SK-N-SH (cell line): ENCODE results near the gene LEPR. TPM values are rescaled to one million over a fixed set of nuclear protein-coding genes. Genes with fewer than 3 reads are reported as not detected.

ENCODE experiments used
- CTCF ChIA-PET: fragments of 300-600, 350-600 bp; formaldehyde crosslinking; extraction: SDS; loops from one replicate; lab custom pipeline; 2021; lab: Yijun Ruan, JAX
- POLR2A ChIA-PET: fragments of 350-600 bp; sonication (Branson Sonifier 250); formaldehyde crosslinking; extraction: SDS; loops from one replicate; lab custom pipeline; 2020; ENCODE audit warnings: antibody characterized with exemption, inconsistent platforms; lab: Yijun Ruan, JAX
- DNase-seq: peaks from one replicate; pipeline ENCODE4 v3.0.0; 2012
- H2AFZ ChIP-seq: fragments of 200-600 bp; sonication (generic); 2 replicates; pipeline ENCODE4 v1.8.1; 2016; ENCODE audit warnings: antibody characterized with exemption, mild to moderate bottlenecking, low read depth
- H3F3A ChIP-seq: fragments of 200-600 bp; sonication (generic); replicated peaks from 2 replicates; pipeline ENCODE3; 2016; ENCODE audit warnings: antibody characterized with exemption, mild to moderate bottlenecking; ENCODE audit not compliant: insufficient read depth
- H3K27ac ChIP-seq, 2 experiments: fragments of 200-500 bp in 1 of 2; fragments of 200-600 bp in 1 of 2; sonication (Bioruptor generic) in 1 of 2; sonication (generic), shearing (Covaris generic) in 1 of 2; 2 replicates each; pipeline versions ENCODE4 v1.5.1 to v1.6.1; 2014 to 2016; ENCODE audit warnings: low read depth in 2 of 2, inconsistent platforms in 1 of 2, low read length in 1 of 2, mild to moderate bottlenecking in 1 of 2, mixed read lengths in 1 of 2
- H3K27me3 ChIP-seq: fragments of 200-600 bp; sonication (generic), shearing (Covaris generic); 2 replicates; pipeline ENCODE4 v1.6.1; 2016; ENCODE audit warnings: mixed run types; ENCODE audit not compliant: insufficient read depth
- H3K36me3 ChIP-seq, 2 experiments: fragments of 200-500 bp in 1 of 2; fragments of 200-600 bp in 1 of 2; sonication (Bioruptor generic) in 1 of 2; sonication (generic) in 1 of 2; replicated peaks in 1 of 2; 2 replicates each; pipeline versions ENCODE3 to v1.5.1; 2014 to 2016; ENCODE audit warnings: low read length in 1 of 2, mild to moderate bottlenecking in 1 of 2; ENCODE audit not compliant: insufficient read depth in 2 of 2, control insufficient read depth in 1 of 2
- H3K4me1 ChIP-seq, 2 experiments: fragments of 200-500 bp in 1 of 2; fragments of 200-600 bp in 1 of 2; sonication (Bioruptor generic) in 1 of 2; sonication (generic), shearing (Covaris generic) in 1 of 2; 2 replicates each; pipeline versions ENCODE4 v1.5.1 to v1.6.1; 2014 to 2016; ENCODE audit warnings: low read depth in 1 of 2, low read length in 1 of 2, mixed run types in 1 of 2; ENCODE audit not compliant: insufficient read depth in 2 of 2, control insufficient read depth in 1 of 2
- H3K4me2 ChIP-seq: fragments of 200-600 bp; sonication (generic), shearing (Covaris generic); 2 replicates; pipeline ENCODE4 v1.6.1; 2017; ENCODE audit warnings: mixed run types
- H3K4me3 ChIP-seq, 2 experiments: fragments of 200-500 bp in 1 of 2; fragments of 200-600 bp in 1 of 2; sonication (Bioruptor generic) in 1 of 2; sonication (generic), shearing (Covaris generic) in 1 of 2; 2 replicates each; pipeline versions ENCODE4 v1.5.1 to v1.8.1; 2014 to 2016; ENCODE audit warnings: low read depth in 2 of 2, inconsistent platforms in 1 of 2, low read length in 1 of 2, mild to moderate bottlenecking in 1 of 2, mixed read lengths in 1 of 2, moderate library complexity in 1 of 2
- H3K79me2 ChIP-seq: fragments of 200-600 bp; sonication (generic); 2 replicates; pipeline ENCODE4 v1.8.1; 2017; ENCODE audit warnings: mild to moderate bottlenecking; ENCODE audit not compliant: insufficient read depth
- H3K9ac ChIP-seq: fragments of 200-600 bp; sonication (generic); 2 replicates; pipeline ENCODE4 v1.6.1; 2017; ENCODE audit warnings: mixed run types
- H3K9me2 ChIP-seq: fragments of 200-600 bp; sonication (generic); 2 replicates; pipeline ENCODE4 v1.6.1; 2017; ENCODE audit warnings: mixed run types
- H3K9me3 ChIP-seq: fragments of 200-600 bp; sonication (generic); 2 replicates; pipeline ENCODE4 v1.6.1; 2017; ENCODE audit warnings: mixed run types, mild to moderate bottlenecking, moderate library complexity
- H4K20me1 ChIP-seq: fragments of 200-600 bp; sonication (generic); 2 replicates; pipeline ENCODE4 v1.6.1; 2017; ENCODE audit warnings: mild to moderate bottlenecking, mixed run types; ENCODE audit not compliant: insufficient read depth
- ELF1 ChIP-seq: IDR thresholded peaks from 2 replicates; pipeline ENCODE4 v1.4.0; 2012
- EZH2phosphoT487 ChIP-seq: fragments of 200-600 bp; sonication (generic); IDR thresholded peaks from 2 replicates; pipeline ENCODE4 v1.6.1; 2017; ENCODE audit warnings: low read depth, mixed run types, mild to moderate bottlenecking, antibody characterized with exemption, moderate library complexity, borderline replicate concordance
- FOSL2 ChIP-seq: IDR thresholded peaks from 2 replicates; pipeline ENCODE4 v1.4.0; 2012; ENCODE audit warnings: low read depth, mild to moderate bottlenecking, moderate library complexity, borderline replicate concordance
- FOXJ3 ChIP-seq: sonication (generic); formaldehyde crosslinking; IDR thresholded peaks from 2 replicates; pipeline ENCODE4 v1.5.1; 2020; ENCODE audit warnings: mild to moderate bottlenecking, missing genetic modification reagents
- FOXM1 ChIP-seq: IDR thresholded peaks from 2 replicates; pipeline ENCODE4 v1.4.0; 2012; ENCODE audit warnings: low read depth, mild to moderate bottlenecking
- GABPA ChIP-seq: IDR thresholded peaks from 2 replicates; pipeline ENCODE4 v1.4.0; 2012; ENCODE audit warnings: low read depth, mild to moderate bottlenecking
- JUND ChIP-seq: IDR thresholded peaks from 2 replicates; pipeline ENCODE4 v1.4.0; 2012
- MAX ChIP-seq: IDR thresholded peaks from 2 replicates; pipeline ENCODE4 v1.4.0; 2012; ENCODE audit warnings: low read depth
- MEF2A ChIP-seq: IDR thresholded peaks from 2 replicates; pipeline ENCODE4 v1.4.0; 2012; ENCODE audit warnings: low read depth, borderline replicate concordance
- MXI1 ChIP-seq: IDR thresholded peaks from 2 replicates; pipeline ENCODE4 v1.6.1; 2012; ENCODE audit warnings: mild to moderate bottlenecking, low read depth, low read length, improper control_type of control experiment
- NFIC ChIP-seq: IDR thresholded peaks from 2 replicates; pipeline ENCODE4 v1.4.0; 2012; ENCODE audit warnings: borderline replicate concordance
- NRF1 ChIP-seq: IDR thresholded peaks from 2 replicates; pipeline ENCODE4 v1.6.1; 2012; ENCODE audit warnings: low read depth, mild to moderate bottlenecking, low read length
- RAD21 ChIP-seq: IDR thresholded peaks from 2 replicates; pipeline ENCODE4 v1.6.1; 2012; ENCODE audit warnings: mild to moderate bottlenecking, low read length
- RCOR1 ChIP-seq: fragments of 150-350 bp; IDR thresholded peaks from 2 replicates; pipeline ENCODE4 v1.6.1; 2017; ENCODE audit warnings: antibody characterized with exemption, low read length
- RFX5 ChIP-seq: IDR thresholded peaks from 2 replicates; pipeline ENCODE4 v1.6.1; 2012; ENCODE audit warnings: mild to moderate bottlenecking, improper control_type of control experiment, low read length
- RXRA ChIP-seq: IDR thresholded peaks from 2 replicates; pipeline ENCODE4 v1.4.0; 2012; ENCODE audit warnings: low read depth, mild to moderate bottlenecking, borderline replicate concordance
- USF2 ChIP-seq: fragments of 150-350 bp; IDR thresholded peaks from 2 replicates; pipeline ENCODE4 v1.6.1; 2017; ENCODE audit warnings: antibody characterized with exemption, low read length, low read depth, borderline replicate concordance
- YY1 ChIP-seq: IDR thresholded peaks from 2 replicates; pipeline ENCODE4 v1.4.0; 2012; ENCODE audit warnings: low read depth, mild to moderate bottlenecking
- WGBS: methylation state at CpG from one replicate; pipeline ENCODE4 v1.1.6; 2017; ENCODE audit warnings: low lambda C conversion rate; 5-methylcytosine and 5-hydroxymethylcytosine counted together
- polyA plus RNA-seq, 3 experiments: library from polyadenylated mRNA; depleted of rRNA; stranded (reverse); fragments of >200 nt; gene quantifications; 2 replicates each; pipeline ENCODE4 v1.2.3, GENCODE V29; 2012
- TF ChIP-seq, protein P1 (sequence below): IDR thresholded peaks from 2 replicates; pipeline ENCODE4 v1.4.0; 2012; ENCODE audit warnings: low read depth, borderline replicate concordance
- TF ChIP-seq, protein P2 (sequence below): IDR thresholded peaks from 2 replicates; pipeline ENCODE4 v1.4.0; 2012; ENCODE audit warnings: low read depth, borderline replicate concordance
- TF ChIP-seq, protein P3 (sequence below): IDR thresholded peaks from 2 replicates; pipeline ENCODE4; 2012

LEPR gene
- polyA plus RNA-seq, 1 of the 3 experiments (the other 2 are of a cell fraction), result 2.3 TPM

GRCh38 chr1:65442442-65442841, 22.0 kb downstream of the LEPR start:
- Histone ChIP-seq H3K4me2 (no peak overlapping the region), H3K36me3 (no peaks in the 10 kb centered on the region), H3K79me2 (no peaks in the 10 kb centered on the region), H3K4me1 (no peaks in the 10 kb centered on the region), H3K4me3 (no peak overlapping the region), H3F3A (no peaks in the 10 kb centered on the region), H3K9me2 (no peaks in the 10 kb centered on the region), H3K9me3 (no peaks in the 10 kb centered on the region), H2AFZ (no peak overlapping the region), H3K27me3 (no peaks in the 10 kb centered on the region)
- CTCF ChIA-PET, result interaction anchor here (0.9 to 2.3 kb wide), 3 partner anchors 11 to 245 kb away, joined by 3 to 10 read pairs (median 4); no protein-coding TSS in a partner anchor
- no peak for DNase-seq
- WGBS, result 64% methylated on average over 1 of the region's 1 CpG
- POLR2A ChIA-PET, result no interaction called here
- TF ChIP-seq RXRA (no peak), NRF1 (no peak), MEF2A (no peak), MAX (no peak), USF2 (no peak), GABPA (no peak), RCOR1 (no peak), NFIC (no peak), FOXJ3 (CRISPR knock-in tag) (no peak), ELF1 (no peak)
- TF ChIP-seq, protein P1, sequence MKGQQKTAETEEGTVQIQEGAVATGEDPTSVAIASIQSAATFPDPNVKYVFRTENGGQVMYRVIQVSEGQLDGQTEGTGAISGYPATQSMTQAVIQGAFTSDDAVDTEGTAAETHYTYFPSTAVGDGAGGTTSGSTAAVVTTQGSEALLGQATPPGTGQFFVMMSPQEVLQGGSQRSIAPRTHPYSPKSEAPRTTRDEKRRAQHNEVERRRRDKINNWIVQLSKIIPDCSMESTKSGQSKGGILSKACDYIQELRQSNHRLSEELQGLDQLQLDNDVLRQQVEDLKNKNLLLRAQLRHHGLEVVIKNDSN, result no peak
- TF ChIP-seq, protein P2, sequence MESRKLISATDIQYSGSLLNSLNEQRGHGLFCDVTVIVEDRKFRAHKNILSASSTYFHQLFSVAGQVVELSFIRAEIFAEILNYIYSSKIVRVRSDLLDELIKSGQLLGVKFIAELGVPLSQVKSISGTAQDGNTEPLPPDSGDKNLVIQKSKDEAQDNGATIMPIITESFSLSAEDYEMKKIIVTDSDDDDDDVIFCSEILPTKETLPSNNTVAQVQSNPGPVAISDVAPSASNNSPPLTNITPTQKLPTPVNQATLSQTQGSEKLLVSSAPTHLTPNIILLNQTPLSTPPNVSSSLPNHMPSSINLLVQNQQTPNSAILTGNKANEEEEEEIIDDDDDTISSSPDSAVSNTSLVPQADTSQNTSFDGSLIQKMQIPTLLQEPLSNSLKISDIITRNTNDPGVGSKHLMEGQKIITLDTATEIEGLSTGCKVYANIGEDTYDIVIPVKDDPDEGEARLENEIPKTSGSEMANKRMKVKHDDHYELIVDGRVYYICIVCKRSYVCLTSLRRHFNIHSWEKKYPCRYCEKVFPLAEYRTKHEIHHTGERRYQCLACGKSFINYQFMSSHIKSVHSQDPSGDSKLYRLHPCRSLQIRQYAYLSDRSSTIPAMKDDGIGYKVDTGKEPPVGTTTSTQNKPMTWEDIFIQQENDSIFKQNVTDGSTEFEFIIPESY, result no peak
- TF ChIP-seq, all 33 proteins: peak for 0
- Histone ChIP-seq H3K9ac (no peak overlapping the region), H3K27ac (no peak overlapping the region), H4K20me1 (no peaks in the 10 kb centered on the region)

DNA sequence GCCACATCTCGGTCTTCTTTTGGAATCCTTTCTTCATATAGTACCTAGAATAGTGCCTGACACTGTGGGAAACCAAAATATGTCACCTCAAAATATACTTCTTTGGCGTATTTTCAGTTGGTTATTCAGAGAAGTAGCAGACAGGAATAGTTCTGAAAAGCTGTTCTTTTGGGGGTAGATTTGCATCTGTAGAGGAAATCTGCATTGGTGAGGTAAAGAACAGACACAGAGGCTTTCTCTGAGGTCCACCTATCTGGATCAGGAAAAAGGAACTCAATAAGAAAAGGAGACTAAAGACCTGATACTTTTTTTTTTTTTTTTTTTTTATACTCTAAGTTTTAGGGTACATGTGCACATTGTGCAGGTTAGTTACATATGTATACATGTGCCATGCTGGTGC, 23.2 kb downstream of the LEPR start:
- H3K4me1 ChIP-seq, result no peaks in the 10 kb centered on the region
- H3K27me3 ChIP-seq, result no peaks in the 10 kb centered on the region
- no peaks in the 10 kb centered on the region for H3K9me2 ChIP-seq
- no peak overlapping the region for H3K4me2 ChIP-seq
- H3K9me3 ChIP-seq, result no peaks in the 10 kb centered on the region
- no peaks in the 10 kb centered on the region for H3F3A ChIP-seq
- WGBS, result 81% methylated on average over 2 of the region's 2 CpGs
- H3K4me3 ChIP-seq, result no peak overlapping the region
- H4K20me1 ChIP-seq, result no peaks in the 10 kb centered on the region
- H3K36me3 ChIP-seq, result no peaks in the 10 kb centered on the region
- no peaks in the 10 kb centered on the region for H3K79me2 ChIP-seq
- H3K9ac ChIP-seq, result no peak overlapping the region
- no peak overlapping the region for H2AFZ ChIP-seq
- no peak for DNase-seq
- ChIA-PET POLR2A (no interaction called here), CTCF (no interaction called here)
- H3K27ac ChIP-seq, result no peak overlapping the region
- TF ChIP-seq, protein P3, sequence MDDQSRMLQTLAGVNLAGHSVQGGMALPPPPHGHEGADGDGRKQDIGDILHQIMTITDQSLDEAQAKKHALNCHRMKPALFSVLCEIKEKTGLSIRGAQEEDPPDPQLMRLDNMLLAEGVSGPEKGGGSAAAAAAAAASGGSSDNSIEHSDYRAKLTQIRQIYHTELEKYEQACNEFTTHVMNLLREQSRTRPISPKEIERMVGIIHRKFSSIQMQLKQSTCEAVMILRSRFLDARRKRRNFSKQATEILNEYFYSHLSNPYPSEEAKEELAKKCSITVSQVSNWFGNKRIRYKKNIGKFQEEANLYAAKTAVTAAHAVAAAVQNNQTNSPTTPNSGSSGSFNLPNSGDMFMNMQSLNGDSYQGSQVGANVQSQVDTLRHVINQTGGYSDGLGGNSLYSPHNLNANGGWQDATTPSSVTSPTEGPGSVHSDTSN, result no peak
- no peak for TF ChIP-seq RFX5
- no peak for TF ChIP-seq FOXM1
- TF ChIP-seq USF2, result no peak
- TF ChIP-seq YY1, result no peak
- TF ChIP-seq, protein P2, result no peak
- TF ChIP-seq RAD21, result no peak
- TF ChIP-seq JUND, result no peak
- no peak for TF ChIP-seq EZH2phosphoT487
- no peak for TF ChIP-seq FOSL2
- TF ChIP-seq MXI1, result no peak
